ENCODE results near the gene ESYT3. TPM values are rescaled to one million over a fixed set of nuclear protein-coding genes. Genes with fewer than 3 reads are reported as not detected.

Gene ESYT3
- total and polyA plus RNA-seq, 9 of the 15 experiments (the other 6 are each of a cell fraction or from before 2014, with no cell fraction given) = not detected

- POLR2A ChIA-PET = no interaction called here
- CTCF ChIA-PET (ENCODE audit: low intra/inter-chr PET ratio) = no interaction called here
Observed at GRCh38 chr3:138405001-138405400, 29.4 kb upstream of the ESYT3 start.

DNA sequence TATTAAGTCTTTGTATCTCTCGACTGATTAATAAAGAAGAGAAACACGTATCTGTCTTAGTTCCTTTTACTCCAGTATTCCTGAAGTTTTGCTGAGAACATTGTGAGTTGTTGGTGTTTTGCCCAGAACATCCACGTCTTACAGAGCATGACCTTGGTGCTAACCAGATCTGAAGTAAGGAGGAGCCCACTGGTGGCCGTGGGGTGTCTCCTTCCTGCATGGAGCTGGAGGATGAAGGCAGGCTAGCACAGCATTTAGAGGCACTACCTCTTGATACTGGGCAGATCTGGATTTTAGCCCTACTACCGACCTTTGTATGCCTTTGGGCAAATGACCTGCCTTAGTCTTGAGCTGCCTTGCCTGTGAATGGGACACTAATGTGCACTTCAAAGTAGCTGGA lies 28.9 kb upstream of the ESYT3 start:
- no peaks in the 10 kb centered on the region for H4K20me1 ChIP-seq (replicated peaks; ENCODE audit: control insufficient read depth, insufficient read depth, low read length)
- no peak overlapping the region for H3K4me3 ChIP-seq
- intact Hi-C loops (cut with micrococcal nuclease) = loop anchor here (5.0 kb wide), 1 partner anchor 73 kb away; no protein-coding TSS in a partner anchor
- ATAC-seq = no peak
- no peak overlapping the region for H2AFZ ChIP-seq (ENCODE audit: low read depth, low read length)
- no peak overlapping the region for H3K9ac ChIP-seq (ENCODE audit: insufficient read depth in 1 of 2, low read depth in 2 of 2, low read length in 2 of 2)
- CTCF ChIA-PET (ENCODE audit: low intra/inter-chr PET ratio) = no interaction called here
- FAIRE-seq = no peak
- no peak overlapping the region for H3K27ac ChIP-seq (ENCODE audit: extremely low read depth, low read depth, low read length)
- no peaks in the 10 kb centered on the region for H3K79me2 ChIP-seq (ENCODE audit: control insufficient read depth, insufficient read depth, low read length)
- in situ Hi-C loops (cut with MboI) = no loop called here
- 0% methylated on average over 2 of the region's 5 CpGs for WGBS (ENCODE audit: insufficient coverage, low coverage, missing lambda C conversion rate)
- peak; percentile 39; the same call in 1 of the 2 replicates for TF ChIP-seq ESRRA (IDR thresholded peaks at IDR 0.05; ENCODE audit: borderline replicate concordance, low read depth)
- no peak for TF ChIP-seq AFF1 (IDR thresholded peaks at IDR 0.05; ENCODE audit: low read depth in 1 of 2, partially characterized antibody in 2 of 2)
- H3K36me3 ChIP-seq (ENCODE audit: control insufficient read depth, insufficient read depth, low read length) = no peaks in the 10 kb centered on the region
- no peaks in the 10 kb centered on the region for H3K9me3 ChIP-seq (replicated peaks; ENCODE audit: control insufficient read depth, insufficient read depth, low read depth, low read length)
- POLR2A ChIA-PET = no interaction called here
- H3K4me1 ChIP-seq (replicated peaks in 1 of 2; ENCODE audit: control insufficient read depth in 2 of 2, insufficient read depth in 2 of 2, low read length in 2 of 2) = peaks cover under 1 to 7% of the 10 kb centered on the region in 2 experiments; a peak in 3 of 5 replicates
- DNase-seq (ENCODE audit: extremely low read depth in 1 of 4, low spot score in 3 of 4) = no peak
- H3K9me1 ChIP-seq (ENCODE audit: control insufficient read depth, insufficient read depth, low read length) = no peaks in the 10 kb centered on the region
- no TSS peak for BruUV-seq (replicated peaks)
- peaks cover 0 to 11% of the 10 kb centered on the region in 2 experiments; a peak in 2 of 5 replicates for H3K27me3 ChIP-seq (ENCODE audit: control insufficient read depth in 2 of 2, insufficient read depth in 2 of 2, low read length in 2 of 2)
- H3K4me2 ChIP-seq (ENCODE audit: insufficient read depth, low read length) = no peak overlapping the region

More at GRCh38 chr3:138405001-138405400, 29.4 kb upstream of the ESYT3 start:
- no TSS peak for BruUV-seq (replicated peaks)
- Histone ChIP-seq H3K79me2 (ENCODE audit: control insufficient read depth, insufficient read depth, low read length) (no peaks in the 10 kb centered on the region), H3K9me3 (replicated peaks; ENCODE audit: control insufficient read depth, insufficient read depth, low read depth, low read length) (no peaks in the 10 kb centered on the region), H3K27ac (ENCODE audit: extremely low read depth, low read depth, low read length) (no peak overlapping the region), H2AFZ (ENCODE audit: low read depth, low read length) (no peak overlapping the region), H4K20me1 (replicated peaks; ENCODE audit: control insufficient read depth, insufficient read depth, low read length) (no peaks in the 10 kb centered on the region), H3K36me3 (ENCODE audit: control insufficient read depth, insufficient read depth, low read length) (no peaks in the 10 kb centered on the region), H3K27me3 (ENCODE audit: control insufficient read depth in 2 of 2, insufficient read depth in 2 of 2, low read length in 2 of 2) (peaks cover 0 to 11% of the 10 kb centered on the region in 2 experiments; a peak in 2 of 5 replicates), H3K9me1 (ENCODE audit: control insufficient read depth, insufficient read depth, low read length) (no peaks in the 10 kb centered on the region), H3K4me1 (replicated peaks in 1 of 2; ENCODE audit: control insufficient read depth in 2 of 2, insufficient read depth in 2 of 2, low read length in 2 of 2) (peaks cover 0 to 3% of the 10 kb centered on the region in 2 experiments; a peak in 1 of 5 replicates), H3K9ac (ENCODE audit: insufficient read depth in 1 of 2, low read depth in 2 of 2, low read length in 2 of 2) (no peak overlapping the region), H3K4me2 (ENCODE audit: insufficient read depth, low read length) (no peak overlapping the region), H3K4me3 (no peak overlapping the region)
- TF ChIP-seq TAL1 (IDR thresholded peaks at IDR 0.05) = no peak
- TF ChIP-seq ZNF384 (IDR thresholded peaks at IDR 0.05; ENCODE audit: low read depth, low read length) = no peak
- no peak for TF ChIP-seq MCM3 (IDR thresholded peaks at IDR 0.05)
- no peak for TF ChIP-seq CHD1 (IDR thresholded peaks at IDR 0.05; ENCODE audit: low read length)
- TF ChIP-seq RBM25 (IDR thresholded peaks at IDR 0.05; ENCODE audit: low read depth, low read length, severe bottlenecking) = no peak
- TF ChIP-seq ZNF584 (CRISPR knock-in tag; IDR thresholded peaks at IDR 0.05; ENCODE audit: low read depth) = no peak
- TF ChIP-seq COPS2 (conservative IDR thresholded peaks at IDR 0.05) = no peak
- no peak for ATAC-seq
- in situ Hi-C loops (cut with MboI) (no loop called here), intact Hi-C loops (cut with micrococcal nuclease) (loop anchor here (5.0 kb wide), 1 partner anchor 73 kb away; no protein-coding TSS in a partner anchor)
- FAIRE-seq = no peak
- 8% methylated on average over 7 of the region's 7 CpGs for WGBS (ENCODE audit: insufficient coverage, low coverage, missing lambda C conversion rate)
- DNase-seq (ENCODE audit: extremely low read depth in 1 of 4, low spot score in 3 of 4) = no peak

Data from K562 (cell line).